H1 (cell line): ENCODE results near the gene CRYBG1. TPM values are rescaled to one million over a fixed set of nuclear protein-coding genes. Genes with fewer than 3 reads are reported as not detected.

Experiments
- CEBPB ChIP-seq: IDR thresholded peaks from 2 replicates; pipeline ENCODE4 v1.6.1; 2012; ENCODE audit warnings: low read depth, low read length
- MAX ChIP-seq: IDR thresholded peaks from 2 replicates; pipeline ENCODE4 v1.6.1; 2012; ENCODE audit warnings: inconsistent platforms
- TBP ChIP-seq: IDR thresholded peaks from 2 replicates; pipeline ENCODE4 v1.6.1; 2011; ENCODE audit warnings: low read depth, low read length, improper control_type of control experiment
- polyA plus RNA-seq, 7 experiments: library from polyadenylated mRNA; depleted of rRNA in 3 of 7; stranded (reverse) in 5 of 7; unstranded in 2 of 7; fragments of >200 nt in 5 of 7; fragments of 200-250 nt in 2 of 7; gene quantifications; 1 replicate in 5 of 7; 2 replicates in 1 of 7; 4 replicates in 1 of 7; pipeline versions ENCODE4 v1.2.1 to v1.2.3, GENCODE V29; 2011 to 2013; ENCODE audit warnings: missing spikeins in 2 of 7, mixed read lengths in 2 of 7
- total RNA-seq: library from RNA; stranded (reverse); fragmentation: NEBNext Ultra II Directional; extraction: Animal tissue kit (Norgen Biotek cat#: 25700); gene quantifications from 2 replicates; pipeline ENCODE4 v1.2.1, GENCODE V29; 2021

CRYBG1 gene
- total and polyA plus RNA-seq, 2 of the 8 experiments (the other 6 are each of a cell fraction or from before 2014, with no cell fraction given): 2.2 to 11.6 TPM

DNA sequence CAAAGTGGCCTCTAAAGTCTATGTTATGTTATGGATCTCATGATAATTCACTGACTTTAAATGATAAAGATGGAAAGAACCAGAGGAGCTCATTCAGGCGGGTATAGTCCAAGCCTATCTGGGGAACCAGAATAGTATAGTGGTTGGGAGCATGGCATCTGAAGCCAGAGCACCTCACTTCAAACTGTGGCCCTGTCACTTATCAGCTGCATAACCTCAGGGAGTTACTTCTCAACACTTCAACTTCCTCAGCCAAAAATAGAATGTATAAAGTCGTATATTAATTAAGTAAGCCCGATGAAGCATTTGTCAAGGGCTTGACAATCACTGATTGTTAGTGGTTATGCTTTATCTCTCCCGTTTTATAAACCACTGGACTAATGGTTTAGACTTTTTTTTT lies 156.1 kb downstream of the CRYBG1 start (continued):
- TF ChIP-seq CEBPB (no peak), TBP (no peak), MAX (no peak)
- TF ChIP-seq, all 59 proteins: peak for 0
